H1 (cell line): ENCODE data around the gene CDH8.

Source experiments
- MAX ChIP-seq: IDR thresholded peaks from 2 replicates; pipeline ENCODE4 v1.6.1; 2012; ENCODE audit warnings: inconsistent platforms
- RBBP5 ChIP-seq: IDR thresholded peaks from 2 replicates; pipeline ENCODE4 v1.7.1; 2012; ENCODE audit warnings: low read depth, mild to moderate bottlenecking, inconsistent platforms, low read length, moderate library complexity, borderline replicate concordance
- YY1 ChIP-seq: IDR thresholded peaks from 2 replicates; pipeline ENCODE4 v1.6.1; 2011; ENCODE audit warnings: low read depth, mild to moderate bottlenecking, low read length

DNA sequence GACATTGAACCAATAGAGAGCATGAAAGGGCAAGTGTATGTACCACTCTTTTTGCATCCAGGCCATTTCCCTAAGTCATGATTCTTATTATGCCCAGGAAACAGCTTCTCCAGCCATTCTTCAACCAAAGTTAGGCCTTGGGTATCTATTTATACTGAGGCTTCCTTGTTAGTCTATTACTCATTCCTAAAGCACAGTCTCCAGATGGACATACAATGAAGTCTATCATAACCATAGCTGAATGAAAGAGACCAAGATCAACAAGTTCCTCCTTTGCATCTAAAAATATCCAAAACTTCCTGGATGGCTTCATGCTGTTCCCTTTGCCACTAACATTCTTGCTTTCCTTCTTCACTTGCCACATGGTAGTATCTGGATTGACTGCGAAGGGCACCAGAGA lies 265.9 kb downstream of the CDH8 start:
- TF ChIP-seq MAX (no peak), YY1 (no peak), RBBP5 (no peak)
